HG03064 (cell line): ENCODE measurements around the gene KRTAP10-11.
"Not testable (repeated sequence)": the region's sequence is repeated elsewhere in the genome, so short reads cannot be mapped to it uniquely, and the experiment has no call there.

ENCODE experiments used
- ATAC-seq: cut with Tn5 transposase; IDR thresholded peaks from one replicate; pipeline ENCODE4 v1.9.1; 2021; ENCODE audit warnings: low read depth; ENCODE audit not compliant: unreplicated experiment

The KRTAP10-11 gene

DNA sequence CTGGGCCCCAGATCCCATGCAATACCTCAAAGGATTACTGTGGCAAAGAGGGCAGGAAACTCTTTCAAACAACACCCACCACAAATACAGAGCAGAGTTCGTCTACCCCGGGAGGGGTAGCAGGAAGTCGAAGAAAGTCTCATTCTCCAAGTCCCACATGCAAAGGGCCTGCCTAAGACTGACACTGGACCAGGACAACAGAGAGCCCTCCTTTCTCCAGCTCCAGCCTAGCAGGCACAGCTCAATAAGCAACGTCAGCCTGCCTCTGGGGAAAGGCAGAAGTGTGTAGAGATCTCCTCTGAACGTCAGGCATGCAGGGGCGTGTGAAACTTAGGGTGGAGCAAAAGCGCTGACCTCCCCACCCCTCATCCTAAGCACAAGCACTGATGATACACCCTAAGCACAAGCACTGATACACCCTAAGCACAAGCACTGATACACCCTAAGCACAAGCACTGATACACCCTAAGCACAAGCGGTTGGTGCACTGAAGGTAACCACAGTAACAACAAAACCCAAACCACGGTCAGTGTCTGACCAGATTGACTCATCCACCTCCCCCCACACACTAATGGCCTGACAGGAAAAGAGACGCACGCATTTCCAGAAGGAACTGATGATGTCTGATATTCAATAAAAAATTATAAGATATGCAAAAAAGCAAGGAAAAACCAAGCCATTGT lies 12.8 kb downstream of the KRTAP10-11 start:
- no peak for ATAC-seq

DNA sequence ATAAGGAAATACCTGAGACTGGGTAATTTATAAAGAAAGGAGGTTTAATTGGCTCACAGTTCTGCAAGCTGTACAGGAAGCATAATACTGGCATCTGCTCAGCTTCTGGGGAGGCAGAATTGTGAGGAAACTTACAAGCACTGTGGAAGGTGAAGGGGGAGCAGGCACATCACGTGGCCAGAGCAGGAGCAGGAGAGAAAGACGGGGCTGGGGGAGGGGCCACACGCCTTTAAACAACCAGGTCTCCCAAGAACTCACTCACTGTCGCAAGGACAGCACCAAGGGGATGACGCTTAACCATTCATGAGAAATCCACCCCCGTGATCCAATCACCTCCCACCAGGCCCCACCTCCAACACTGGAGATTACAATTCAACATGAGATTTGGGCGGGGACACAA lies 15.4 kb downstream of the KRTAP10-11 start:
- not testable (repeated sequence) for ATAC-seq

DNA sequence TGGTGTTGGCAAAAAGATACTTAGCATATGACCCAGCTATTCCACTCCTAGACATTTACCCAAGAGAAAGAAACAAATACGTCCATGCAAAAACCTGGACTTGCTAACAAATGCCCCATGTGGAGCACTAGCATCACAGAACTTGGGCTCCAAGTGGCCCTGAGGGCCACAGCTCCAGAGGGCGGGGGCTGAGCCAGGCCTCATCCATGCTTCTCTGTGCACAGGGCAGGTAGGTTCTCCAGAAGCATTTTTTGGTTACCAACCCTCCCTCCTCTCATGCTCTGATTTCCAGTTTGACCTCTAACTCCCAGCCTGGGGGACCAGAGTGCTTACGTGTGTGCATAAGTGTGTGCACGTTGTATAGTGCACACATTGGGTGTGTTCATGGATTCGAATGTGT lies 18.5 kb downstream of the KRTAP10-11 start:
- no peak for ATAC-seq

DNA sequence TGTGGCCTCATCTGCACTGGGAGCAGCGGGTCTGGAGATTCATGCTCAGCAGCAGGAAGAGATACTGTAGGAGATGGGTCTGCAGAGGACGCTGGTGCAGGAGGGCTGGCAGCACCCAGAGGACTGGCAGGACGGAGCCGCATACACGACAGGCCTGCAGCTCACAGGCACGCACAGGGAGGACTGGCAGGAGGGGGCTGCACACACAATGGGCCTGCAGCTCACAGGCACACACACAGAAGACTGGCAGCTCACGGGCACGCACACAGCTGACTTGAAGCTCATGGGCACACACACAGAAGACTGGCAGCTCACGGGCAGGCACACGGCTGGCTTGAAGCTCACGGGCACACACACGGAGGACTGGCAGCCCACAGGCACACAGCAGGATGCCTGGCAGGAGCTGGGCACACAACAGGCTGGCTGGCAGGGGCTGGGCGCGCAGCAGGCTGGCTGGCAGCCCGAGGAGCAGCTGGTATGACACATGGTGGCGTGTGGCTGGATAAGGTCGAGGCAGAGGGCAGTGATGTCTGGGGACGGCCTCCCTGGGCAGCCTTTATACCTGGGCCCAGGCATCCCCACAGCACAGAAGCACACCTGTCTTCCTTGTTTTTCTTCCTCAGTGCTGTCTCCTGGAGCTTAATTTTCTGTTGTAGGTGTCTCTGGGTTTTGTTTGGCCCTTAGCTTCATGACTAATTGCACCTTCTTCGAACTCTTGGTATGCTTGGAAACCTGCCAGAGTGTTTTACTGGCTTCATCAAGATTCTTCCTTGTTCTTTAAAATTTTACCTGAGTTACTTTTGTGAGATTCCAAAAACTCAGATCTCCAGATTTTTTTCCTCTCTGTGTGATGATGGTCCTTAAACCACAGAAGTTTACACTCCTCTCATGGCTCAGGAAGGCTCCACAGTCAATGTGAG lies 20.4 kb downstream of the KRTAP10-11 start, which contains the start of gene KRTAP12-2:
KRTAP12-2 (minus strand) TSS at position 527 of the 920 bp plus-strand sequence; CDS start at position 486, 41 bp downstream.
- no peak for ATAC-seq

DNA sequence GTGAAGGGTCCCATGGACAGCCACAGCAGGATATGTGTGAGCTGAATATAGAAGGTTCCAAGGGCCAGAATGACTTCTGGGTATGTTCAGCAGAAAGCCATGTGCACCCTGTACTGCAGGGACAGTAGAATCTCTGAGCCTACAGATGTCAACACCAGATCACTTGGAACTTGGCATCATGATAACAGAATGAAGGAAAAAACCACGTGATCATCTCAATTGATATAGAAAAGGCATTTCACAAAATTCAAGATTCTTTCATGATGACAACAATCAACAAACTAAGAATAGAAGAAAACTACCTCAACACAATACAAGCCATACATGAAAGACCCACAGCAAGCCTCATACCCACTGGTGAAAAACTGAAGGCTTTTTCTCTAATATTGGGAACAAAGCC lies 21.4 kb downstream of the KRTAP10-11 start:
- no peak for ATAC-seq

DNA sequence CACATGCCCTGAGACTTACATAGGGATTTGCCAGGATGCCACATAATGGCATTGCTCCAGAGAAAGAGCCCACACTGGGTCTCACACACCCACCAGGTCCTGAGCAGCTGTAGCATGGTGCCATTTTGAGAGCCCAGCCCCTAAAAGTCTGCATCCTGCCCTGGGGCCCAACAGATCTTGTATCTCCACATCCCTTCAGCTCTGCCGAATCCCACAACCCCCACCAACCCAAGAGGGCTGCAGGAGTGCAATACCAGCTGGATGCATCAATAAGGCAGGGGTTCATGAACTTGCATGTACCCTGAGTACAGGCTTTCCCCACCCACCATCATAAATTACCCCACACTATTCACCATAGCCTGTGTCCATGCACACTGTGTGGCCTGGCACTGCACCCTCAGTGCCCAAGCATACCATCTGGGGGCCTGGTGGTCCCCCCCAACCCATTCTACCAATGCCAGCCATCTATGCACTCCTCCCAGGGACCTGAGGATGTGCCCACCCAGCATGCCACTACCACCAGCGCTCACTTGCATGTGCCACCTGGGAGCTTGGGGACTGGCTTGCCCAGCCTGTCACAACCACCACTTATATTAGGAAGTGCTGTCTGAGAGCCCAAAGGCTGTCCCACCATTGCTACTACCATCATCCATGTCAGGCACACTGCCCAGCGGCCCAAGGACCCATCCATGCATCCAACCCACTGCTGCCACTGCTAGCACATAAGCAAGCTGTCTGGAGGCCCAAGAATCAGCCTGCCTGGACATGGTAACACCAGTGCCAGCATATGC lies 24.6 kb downstream of the KRTAP10-11 start:
- no peak for ATAC-seq

- no peak for ATAC-seq
These were observed 25.7 kb downstream of the KRTAP10-11 start for GRCh38 chr21:44671911-44672310.

DNA sequence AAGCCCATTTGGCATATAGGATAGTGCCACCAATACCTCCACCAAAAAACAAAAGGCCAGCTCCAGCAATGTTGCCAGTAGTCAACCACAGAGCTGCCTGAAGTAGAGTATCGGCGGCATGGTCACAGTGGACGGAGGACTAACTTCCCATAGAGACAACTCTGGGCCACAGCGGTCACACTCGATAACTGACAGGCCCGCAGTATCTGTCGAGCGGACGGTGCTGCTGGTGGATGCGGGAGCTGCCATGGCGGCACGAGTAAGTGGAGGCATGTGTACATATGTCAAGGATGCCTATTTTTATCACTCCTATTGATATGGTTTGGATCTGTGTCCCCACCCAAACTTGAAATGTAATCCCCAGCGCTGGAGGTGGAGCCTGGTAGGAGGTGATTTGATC lies 31.7 kb downstream of the KRTAP10-11 start:
- ATAC-seq, result no peak

GRCh38 chr21:44681152-44681551 lies 34.9 kb downstream of the KRTAP10-11 start:
- ATAC-seq, result no peak

DNA sequence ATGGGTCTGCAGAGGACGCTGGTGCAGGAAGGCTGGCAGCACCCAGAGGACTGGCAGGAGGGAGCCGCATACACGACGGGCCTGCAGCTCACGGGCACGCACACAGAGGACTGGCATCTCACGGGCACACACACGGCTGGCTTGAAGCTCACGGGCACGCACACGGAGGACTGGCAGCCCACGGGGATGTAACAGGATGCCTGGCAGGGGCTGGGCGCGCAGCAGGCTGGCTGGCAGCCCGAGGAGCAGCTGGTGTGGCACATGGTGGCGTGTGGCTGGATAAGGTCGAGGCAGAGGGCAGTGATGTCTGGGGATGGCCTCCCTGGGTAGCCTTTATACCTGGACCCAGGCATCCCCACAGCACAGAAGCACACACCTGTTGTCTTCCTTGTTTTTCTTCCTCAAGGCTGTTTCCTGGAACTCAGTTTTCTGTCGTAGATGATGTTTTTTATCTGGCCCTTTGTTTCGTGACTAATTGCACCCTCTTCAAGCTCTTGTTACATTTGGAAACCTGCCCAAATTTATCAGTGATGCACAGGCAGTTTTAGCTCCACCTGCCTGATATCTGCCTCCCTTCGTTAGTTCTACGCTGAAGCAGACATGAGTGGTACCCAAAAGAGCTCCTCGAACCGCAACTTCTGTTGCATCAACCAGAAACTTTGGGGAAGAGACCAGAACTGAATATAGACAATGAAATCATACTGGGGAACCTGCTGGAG lies 35.8 kb downstream of the KRTAP10-11 start, which contains the start of gene KRTAP12-1:
KRTAP12-1 (minus strand) TSS at position 303 of the 719 bp plus-strand sequence; CDS start at position 263, 40 bp downstream.
- ATAC-seq, result no peak

- ATAC-seq, result no peak
These were observed 36.5 kb downstream of the KRTAP10-11 start for GRCh38 chr21:44682580-44683151.

GRCh38 chr21:44684077-44684476 lies 37.9 kb downstream of the KRTAP10-11 start:
- no peak for ATAC-seq

- no peak for ATAC-seq
These were observed 38.3 kb downstream of the KRTAP10-11 start for GRCh38 chr21:44684483-44684882.

DNA sequence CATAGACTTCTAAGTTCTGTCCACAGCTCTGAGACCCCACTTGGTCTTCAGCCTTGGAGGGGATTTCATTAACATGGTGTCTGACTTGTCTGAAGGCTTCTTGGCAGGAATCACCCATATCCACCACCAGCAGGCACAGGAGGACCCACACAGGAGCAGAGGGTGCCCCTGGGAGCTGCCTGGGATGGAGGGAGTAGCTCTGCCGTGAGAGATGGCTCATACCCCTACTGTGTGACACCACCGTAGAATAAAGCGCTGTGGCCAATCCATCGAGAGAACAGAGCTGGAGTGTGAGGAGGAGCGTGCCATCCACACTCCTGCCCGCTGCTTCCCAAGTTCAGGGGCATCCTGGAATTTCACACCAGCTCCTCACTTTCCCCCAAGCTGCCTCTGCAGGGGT lies 38.8 kb downstream of the KRTAP10-11 start:
- not testable (repeated sequence) for ATAC-seq

- no peak for ATAC-seq
These were observed 40.0 kb downstream of the KRTAP10-11 start for GRCh38 chr21:44686000-44686781.

DNA sequence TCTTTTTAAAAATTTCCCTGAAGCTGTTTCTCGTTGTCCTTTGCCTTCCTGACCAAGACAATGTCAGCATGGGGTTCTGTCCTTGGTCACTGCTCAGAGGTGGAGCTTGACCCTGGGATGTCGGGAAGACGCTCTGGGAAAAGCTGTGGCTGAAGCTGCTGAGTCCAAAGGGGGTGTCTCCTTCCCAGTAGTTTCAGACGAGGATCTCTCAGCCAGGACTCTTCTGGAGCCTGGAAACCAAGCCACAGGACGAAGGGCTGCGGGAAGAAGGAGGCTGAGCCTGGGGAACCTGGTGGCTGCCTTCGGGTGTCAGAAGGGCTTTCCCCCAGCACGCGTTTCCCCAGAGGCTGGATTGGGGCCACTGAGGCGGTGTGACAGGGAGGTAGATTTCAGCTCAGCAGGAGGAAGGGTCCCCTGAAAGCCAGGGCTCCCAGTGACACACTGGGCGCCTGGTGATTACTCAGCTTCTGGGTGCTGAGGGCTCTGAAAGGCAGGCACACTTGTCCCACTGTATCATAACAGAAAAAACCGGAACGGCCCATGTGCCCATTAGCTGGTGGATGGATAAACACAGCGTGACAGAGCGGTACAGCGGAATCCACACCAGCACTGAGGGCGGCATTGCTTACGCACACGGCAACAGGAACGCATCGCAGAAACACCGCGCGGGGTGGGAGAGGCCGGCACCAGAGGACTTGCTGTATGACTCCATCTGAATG lies 40.8 kb downstream of the KRTAP10-11 start:
- no peak for ATAC-seq

- no peak for ATAC-seq
These were observed 41.5 kb downstream of the KRTAP10-11 start for GRCh38 chr21:44687671-44688070.

- ATAC-seq, result not testable (repeated sequence)
These were observed 43.5 kb downstream of the KRTAP10-11 start for GRCh38 chr21:44689740-44690139.
